ENCODE data around the gene ALDH8A1.

ALDH8A1 gene

GRCh38 chr6:134884752-134885151 is 65.1 kb downstream of the ALDH8A1 start:
- Histone ChIP-seq H3K4me3 (ENCODE audit: low read depth in 1 of 2, low read length in 2 of 2) (no peak overlapping the region), H3K4me1 (ENCODE audit: control insufficient read depth in 1 of 2, insufficient read depth in 2 of 2, low read length in 2 of 2) (no peaks in the 10 kb centered on the region), H3K36me3 (ENCODE audit: control insufficient read depth in 1 of 2, insufficient read depth in 2 of 2, low read length in 2 of 2) (no peaks in the 10 kb centered on the region), H3K27ac (ENCODE audit: low read length) (no peak overlapping the region), H3K27me3 (ENCODE audit: low read depth, low read length) (no peaks in the 10 kb centered on the region), H3K9me3 (ENCODE audit: control insufficient read depth in 1 of 2, low read length in 2 of 2) (no peaks in the 10 kb centered on the region)

GRCh38 chr6:134883314-134883713 is 66.6 kb downstream of the ALDH8A1 start:
- Histone ChIP-seq H3K27me3 (ENCODE audit: low read depth, low read length) (no peaks in the 10 kb centered on the region), H3K9me3 (ENCODE audit: control insufficient read depth in 1 of 2, low read length in 2 of 2) (no peaks in the 10 kb centered on the region), H3K36me3 (ENCODE audit: control insufficient read depth in 1 of 2, insufficient read depth in 2 of 2, low read length in 2 of 2) (no peaks in the 10 kb centered on the region), H3K4me1 (ENCODE audit: control insufficient read depth in 1 of 2, insufficient read depth in 2 of 2, low read length in 2 of 2) (no peaks in the 10 kb centered on the region), H3K4me3 (ENCODE audit: low read depth in 1 of 2, low read length in 2 of 2) (no peak overlapping the region), H3K27ac (ENCODE audit: low read length) (no peak overlapping the region)

- Histone ChIP-seq H3K9me3 (ENCODE audit: control insufficient read depth in 1 of 2, low read length in 2 of 2) (no peaks in the 10 kb centered on the region), H3K4me1 (ENCODE audit: control insufficient read depth in 1 of 2, insufficient read depth in 2 of 2, low read length in 2 of 2) (no peaks in the 10 kb centered on the region), H3K36me3 (ENCODE audit: control insufficient read depth in 1 of 2, insufficient read depth in 2 of 2, low read length in 2 of 2) (no peaks in the 10 kb centered on the region), H3K4me3 (ENCODE audit: low read depth in 1 of 2, low read length in 2 of 2) (no peak overlapping the region), H3K27me3 (ENCODE audit: low read depth, low read length) (no peaks in the 10 kb centered on the region), H3K27ac (ENCODE audit: low read length) (no peak overlapping the region)
Observed at GRCh38 chr6:134882426-134883038, 67.4 kb downstream of the ALDH8A1 start.

- H3K9me3 ChIP-seq (ENCODE audit: control insufficient read depth in 1 of 2, low read length in 2 of 2) = no peaks in the 10 kb centered on the region
- H3K36me3 ChIP-seq (ENCODE audit: control insufficient read depth in 1 of 2, insufficient read depth in 2 of 2, low read length in 2 of 2) = no peaks in the 10 kb centered on the region
- no peaks in the 10 kb centered on the region for H3K27me3 ChIP-seq (ENCODE audit: low read depth, low read length)
- no peak overlapping the region for H3K27ac ChIP-seq (ENCODE audit: low read length)
- no peak overlapping the region for H3K4me3 ChIP-seq (ENCODE audit: low read depth in 1 of 2, low read length in 2 of 2)
- no peaks in the 10 kb centered on the region for H3K4me1 ChIP-seq (ENCODE audit: control insufficient read depth in 1 of 2, insufficient read depth in 2 of 2, low read length in 2 of 2)
Observed at GRCh38 chr6:134880487-134881190, 69.3 kb downstream of the ALDH8A1 start.

- H3K36me3 ChIP-seq (ENCODE audit: control insufficient read depth in 1 of 2, insufficient read depth in 2 of 2, low read length in 2 of 2) = no peaks in the 10 kb centered on the region
- no peaks in the 10 kb centered on the region for H3K4me1 ChIP-seq (ENCODE audit: control insufficient read depth in 1 of 2, insufficient read depth in 2 of 2, low read length in 2 of 2)
- no peak overlapping the region for H3K4me3 ChIP-seq (ENCODE audit: low read depth in 1 of 2, low read length in 2 of 2)
- no peaks in the 10 kb centered on the region for H3K27me3 ChIP-seq (ENCODE audit: low read depth, low read length)
- no peak overlapping the region for H3K27ac ChIP-seq (ENCODE audit: low read length)
- no peaks in the 10 kb centered on the region for H3K9me3 ChIP-seq (ENCODE audit: control insufficient read depth in 1 of 2, low read length in 2 of 2)
Observed at GRCh38 chr6:134878136-134878535, 71.8 kb downstream of the ALDH8A1 start.

GRCh38 chr6:134875367-134875766 is 74.5 kb downstream of the ALDH8A1 start:
- Histone ChIP-seq H3K36me3 (ENCODE audit: control insufficient read depth in 1 of 2, insufficient read depth in 2 of 2, low read length in 2 of 2) (no peaks in the 10 kb centered on the region), H3K9me3 (ENCODE audit: control insufficient read depth in 1 of 2, low read length in 2 of 2) (no peaks in the 10 kb centered on the region), H3K4me1 (ENCODE audit: control insufficient read depth in 1 of 2, insufficient read depth in 2 of 2, low read length in 2 of 2) (no peaks in the 10 kb centered on the region), H3K4me3 (ENCODE audit: low read depth in 1 of 2, low read length in 2 of 2) (no peak overlapping the region), H3K27ac (ENCODE audit: low read length) (no peak overlapping the region), H3K27me3 (ENCODE audit: low read depth, low read length) (no peaks in the 10 kb centered on the region)

- Histone ChIP-seq H3K4me3 (ENCODE audit: low read depth in 1 of 2, low read length in 2 of 2) (no peak overlapping the region), H3K9me3 (ENCODE audit: control insufficient read depth in 1 of 2, low read length in 2 of 2) (no peaks in the 10 kb centered on the region), H3K27me3 (ENCODE audit: low read depth, low read length) (no peaks in the 10 kb centered on the region), H3K27ac (ENCODE audit: low read length) (no peak overlapping the region), H3K4me1 (ENCODE audit: control insufficient read depth in 1 of 2, insufficient read depth in 2 of 2, low read length in 2 of 2) (no peaks in the 10 kb centered on the region), H3K36me3 (ENCODE audit: control insufficient read depth in 1 of 2, insufficient read depth in 2 of 2, low read length in 2 of 2) (no peaks in the 10 kb centered on the region)
Observed at GRCh38 chr6:134873500-134874388, 76.2 kb downstream of the ALDH8A1 start.

- no peaks in the 10 kb centered on the region for H3K9me3 ChIP-seq (ENCODE audit: control insufficient read depth in 1 of 2, low read length in 2 of 2)
- H3K27me3 ChIP-seq (ENCODE audit: low read depth, low read length) = no peaks in the 10 kb centered on the region
- H3K36me3 ChIP-seq (ENCODE audit: control insufficient read depth in 1 of 2, insufficient read depth in 2 of 2, low read length in 2 of 2) = no peaks in the 10 kb centered on the region
- H3K4me3 ChIP-seq (ENCODE audit: low read depth in 1 of 2, low read length in 2 of 2) = no peak overlapping the region
- H3K4me1 ChIP-seq (ENCODE audit: control insufficient read depth in 1 of 2, insufficient read depth in 2 of 2, low read length in 2 of 2) = no peaks in the 10 kb centered on the region
- H3K27ac ChIP-seq (ENCODE audit: low read length) = no peak overlapping the region
Observed at GRCh38 chr6:134870677-134871498, 79.0 kb downstream of the ALDH8A1 start.

GRCh38 chr6:134868812-134869211 is 81.1 kb downstream of the ALDH8A1 start:
- no peaks in the 10 kb centered on the region for H3K4me1 ChIP-seq (ENCODE audit: control insufficient read depth in 1 of 2, insufficient read depth in 2 of 2, low read length in 2 of 2)
- no peak overlapping the region for H3K4me3 ChIP-seq (ENCODE audit: low read depth in 1 of 2, low read length in 2 of 2)
- no peaks in the 10 kb centered on the region for H3K9me3 ChIP-seq (ENCODE audit: control insufficient read depth in 1 of 2, low read length in 2 of 2)
- no peaks in the 10 kb centered on the region for H3K36me3 ChIP-seq (ENCODE audit: control insufficient read depth in 1 of 2, insufficient read depth in 2 of 2, low read length in 2 of 2)
- no peak overlapping the region for H3K27ac ChIP-seq (ENCODE audit: low read length)
- H3K27me3 ChIP-seq (ENCODE audit: low read depth, low read length) = no peaks in the 10 kb centered on the region

Measured in muscle layer of duodenum (tissue), 2 donors.